CD4-positive, alpha-beta T cell treated with Interleukin-15 for 1 hour (primary cell): ENCODE results near the gene ATP6V1E1.
"Not testable (repeated sequence)": the region's sequence is repeated elsewhere in the genome, so short reads cannot be mapped to it uniquely, and the experiment has no call there.

Experiments used
- DNase-seq: peaks from one replicate; pipeline ENCODE4 v3.0.0-alpha.2; 2020

The ATP6V1E1 gene

GRCh38 chr22:17628406-17629172 is at the start of gene ATP6V1E1:
Gene ATP6V1E1 (minus strand): TSS chr22:17628749. CDS start chr22:17628635, 114 bp downstream.
- peak; percentile 96 for DNase-seq

GRCh38 chr22:17675584-17675983 is 47.0 kb upstream of the ATP6V1E1 start:
- no peak for DNase-seq

DNA sequence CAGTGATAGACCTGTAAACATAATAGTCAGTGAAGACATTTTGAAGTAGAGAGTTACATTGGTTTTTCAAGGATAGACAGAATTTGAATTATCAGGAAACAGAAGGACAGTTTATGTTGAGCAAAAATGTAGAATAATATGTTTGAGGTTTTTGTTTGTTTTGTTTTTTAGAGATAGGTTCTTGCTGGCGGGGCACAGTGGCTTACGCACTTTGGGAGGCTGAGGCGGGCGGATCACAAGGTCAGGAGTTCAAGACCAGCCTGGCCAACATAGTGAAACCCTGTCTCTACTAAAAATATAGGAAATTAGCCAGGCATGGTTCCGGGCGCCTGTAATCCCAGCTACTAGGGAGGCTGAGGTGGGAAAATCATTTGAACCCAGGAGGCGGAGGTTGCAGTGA is 45.6 kb upstream of the ATP6V1E1 start:
- no peak for DNase-seq

DNA sequence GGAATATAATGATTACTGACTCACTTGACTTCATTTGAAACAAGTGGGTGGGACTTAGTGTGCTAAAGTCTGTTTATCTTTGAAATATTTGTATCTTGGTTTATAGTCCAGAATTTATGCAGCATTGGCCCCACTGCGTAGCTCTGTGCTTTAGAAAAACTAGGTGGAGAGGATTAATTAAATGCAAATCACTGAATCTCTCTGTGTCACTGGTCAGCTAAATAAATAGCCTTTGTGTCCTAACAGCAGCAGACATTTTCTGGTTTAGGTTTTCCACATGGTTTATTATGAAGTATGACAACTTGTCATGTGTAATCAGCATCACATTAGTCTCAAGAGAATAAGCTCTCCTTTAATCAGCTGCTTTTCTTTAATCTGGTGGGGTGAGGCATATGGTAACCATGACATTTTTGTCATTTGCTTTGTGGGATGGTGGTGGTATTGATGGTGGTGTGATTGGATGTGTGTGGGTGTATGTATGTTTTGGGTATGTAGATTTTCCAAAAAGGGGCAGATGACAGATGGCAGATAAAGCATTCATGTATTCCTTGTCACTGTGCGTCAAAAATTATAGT is 44.0 kb upstream of the ATP6V1E1 start:
- DNase-seq: no peak

- not testable (repeated sequence) for DNase-seq
These were observed 43.1 kb upstream of the ATP6V1E1 start for GRCh38 chr22:17671521-17672092.

DNA sequence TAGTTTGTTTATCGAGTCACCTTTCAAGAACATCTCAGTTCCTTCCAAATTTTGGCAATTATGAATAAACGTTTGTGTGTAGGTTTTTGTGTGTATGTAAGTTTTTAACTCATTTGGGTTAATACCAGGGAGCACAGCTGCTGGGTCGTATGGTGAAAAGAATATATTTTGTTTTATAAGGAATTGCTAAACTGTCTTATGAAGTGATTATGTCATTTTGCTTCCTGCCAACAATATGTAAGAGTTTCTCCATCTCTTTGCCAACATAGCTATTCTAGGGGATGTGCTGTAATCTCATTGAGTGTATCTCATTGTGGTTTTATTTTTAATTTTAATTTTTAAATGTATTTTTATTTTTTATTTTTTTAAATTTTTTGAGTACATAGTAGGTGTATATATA is 37.3 kb upstream of the ATP6V1E1 start:
- DNase-seq: no peak

DNA sequence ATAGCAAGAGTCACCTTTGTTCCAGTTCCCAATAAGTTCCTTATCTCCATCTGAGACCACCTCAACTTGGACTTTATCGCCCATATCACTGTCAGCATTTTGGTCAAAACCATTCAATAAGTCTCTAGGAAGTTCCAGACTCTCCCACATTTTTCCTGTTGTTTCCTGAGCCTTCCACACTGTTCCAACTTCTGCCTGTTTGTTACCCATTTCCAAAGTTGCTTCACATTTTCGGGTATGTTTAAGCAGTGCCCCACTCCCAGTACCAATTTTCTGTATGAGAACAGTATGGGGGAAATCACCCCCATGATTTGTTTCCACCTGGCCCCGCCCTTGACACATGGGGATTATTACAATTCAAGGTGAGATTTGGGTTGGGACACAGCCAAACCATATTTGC is 36.7 kb upstream of the ATP6V1E1 start:
- DNase-seq: no peak

- no peak for DNase-seq
These were observed 36.0 kb upstream of the ATP6V1E1 start for GRCh38 chr22:17664414-17665055.

GRCh38 chr22:17656870-17657395 is 28.4 kb upstream of the ATP6V1E1 start:
- DNase-seq: no peak

DNA sequence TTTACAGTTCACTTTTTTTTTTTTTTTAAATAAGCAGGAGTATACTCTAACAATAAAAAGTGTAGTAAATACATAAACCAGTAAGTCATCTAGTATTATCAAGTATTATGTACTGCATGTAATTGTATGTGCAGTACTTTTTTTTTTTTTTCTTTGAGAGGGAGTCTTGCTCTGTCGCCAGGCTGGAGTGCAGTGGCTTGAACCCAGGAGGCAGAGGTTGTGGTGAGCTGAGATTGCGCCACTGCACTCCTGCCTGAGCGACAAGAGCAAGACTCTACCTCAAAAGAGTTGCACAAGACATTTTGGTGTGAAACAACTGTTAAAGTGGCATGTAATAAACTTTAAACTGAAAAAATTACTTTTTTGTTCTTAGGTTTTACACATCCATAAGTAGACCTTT is 26.7 kb upstream of the ATP6V1E1 start:
- no peak for DNase-seq

DNA sequence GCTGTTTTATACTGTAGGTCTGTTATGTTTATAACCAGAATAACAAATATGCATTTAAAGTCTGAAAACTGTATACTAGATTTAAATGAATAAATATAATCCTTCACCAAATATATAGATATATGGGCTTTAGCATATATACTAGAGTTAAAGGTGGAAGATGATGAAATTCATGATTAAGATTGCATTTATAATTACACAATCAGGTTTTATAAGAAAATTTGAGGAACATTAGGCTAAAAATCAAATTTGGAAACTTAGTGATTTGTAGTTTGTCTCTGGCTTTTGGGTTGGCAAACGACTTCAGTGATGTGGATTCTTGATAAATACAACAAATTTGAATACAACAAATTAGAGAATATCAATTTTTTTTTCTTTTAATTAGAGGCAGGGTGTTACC is 20.0 kb upstream of the ATP6V1E1 start:
- no peak for DNase-seq

GRCh38 chr22:17647991-17648390 is 19.4 kb upstream of the ATP6V1E1 start:
- no peak for DNase-seq

GRCh38 chr22:17647452-17647851 is 18.9 kb upstream of the ATP6V1E1 start:
- no peak for DNase-seq

DNA sequence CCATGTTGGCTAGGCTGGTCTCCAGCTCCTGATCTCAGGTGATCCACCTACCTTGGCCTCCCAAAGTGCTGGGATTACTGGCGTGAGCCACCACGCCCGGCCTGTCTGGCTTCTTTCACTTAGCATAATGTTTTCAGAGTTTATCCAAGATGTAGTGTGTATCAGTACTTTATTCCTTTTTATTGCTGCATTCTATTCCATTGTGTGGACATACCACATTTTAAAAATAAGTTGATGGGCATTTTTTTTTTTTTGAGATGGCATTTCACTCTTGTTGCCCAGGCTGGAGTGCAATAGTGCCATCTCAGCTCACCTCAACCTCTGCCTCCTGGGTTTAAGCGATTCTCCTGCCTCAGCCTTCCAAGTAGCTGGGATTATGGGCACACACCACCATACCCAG is 13.8 kb upstream of the ATP6V1E1 start:
- not testable (repeated sequence) for DNase-seq

DNA sequence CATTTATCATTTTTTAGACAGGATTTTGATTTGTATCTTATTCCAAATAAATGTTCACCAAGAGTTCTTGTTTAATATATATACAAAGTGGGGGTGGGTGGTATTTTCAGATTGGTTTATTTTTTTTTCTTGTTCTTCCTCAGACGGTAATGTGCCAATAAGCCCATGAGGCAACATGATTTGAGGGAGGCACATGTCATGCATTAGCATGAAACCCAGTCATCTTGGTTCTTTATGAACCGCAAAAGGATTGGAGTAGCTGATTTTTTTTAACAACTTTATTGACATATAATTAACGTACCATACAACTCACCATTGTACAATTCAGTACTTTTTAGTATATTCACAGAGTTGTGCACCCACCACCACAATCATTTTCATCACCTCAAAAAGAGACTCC is 12.7 kb upstream of the ATP6V1E1 start:
- no peak for DNase-seq

GRCh38 chr22:17639247-17639741 is 10.7 kb upstream of the ATP6V1E1 start:
- DNase-seq: peak; percentile 24

- peak; percentile 90 for DNase-seq
These were observed 10.1 kb upstream of the ATP6V1E1 start, which contains the start of gene BCL2L13 for GRCh38 chr22:17638432-17639246. Gene BCL2L13 (plus strand): TSS chr22:17638757. CDS start chr22:17655712, 16,955 bp downstream.

- no peak for DNase-seq
These were observed 9.6 kb upstream of the ATP6V1E1 start for GRCh38 chr22:17638182-17638431.

GRCh38 chr22:17637490-17638181 is 9.1 kb upstream of the ATP6V1E1 start:
- DNase-seq: no peak

DNA sequence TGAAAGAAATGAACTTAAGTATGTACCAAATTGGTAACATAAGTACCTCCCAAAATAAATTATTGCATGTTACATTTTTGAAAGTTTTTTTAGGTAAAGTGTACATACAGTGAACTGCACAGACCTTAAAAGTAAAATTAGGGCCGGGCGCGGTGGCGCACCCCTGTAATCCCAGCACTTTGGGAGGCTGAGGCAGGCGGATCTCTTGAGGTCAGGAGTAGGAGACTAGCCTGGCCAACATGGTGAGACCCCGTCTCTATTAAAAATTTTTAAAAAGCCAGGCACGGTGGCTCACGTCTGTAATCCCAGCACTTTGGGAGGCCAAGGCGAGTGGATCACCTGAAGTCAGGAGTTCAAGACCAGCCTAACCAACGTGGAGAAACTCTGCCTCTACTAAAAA is 8.3 kb upstream of the ATP6V1E1 start:
- DNase-seq: not testable (repeated sequence)

- no peak for DNase-seq
These were observed 6.1 kb upstream of the ATP6V1E1 start for GRCh38 chr22:17634696-17635095.

DNA sequence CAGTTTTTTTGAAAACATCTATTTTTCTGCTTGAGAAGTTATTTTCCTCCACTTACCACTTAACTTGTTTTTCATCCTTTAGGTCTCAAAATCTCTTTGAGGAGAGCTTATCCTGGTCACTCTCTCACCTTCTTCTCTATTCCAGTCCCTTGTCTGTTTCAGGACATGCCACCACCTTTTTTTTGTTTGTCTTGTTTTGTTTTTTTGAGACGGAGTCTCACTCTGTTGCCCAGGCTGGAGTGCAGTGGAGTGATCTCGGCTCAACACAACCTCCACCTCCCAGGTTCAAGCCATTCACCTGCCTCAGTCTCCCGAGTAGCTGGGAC is 5.4 kb upstream of the ATP6V1E1 start:
- DNase-seq: no peak
